Fibroblast of skin of left quadriceps (primary cell): ENCODE results near the gene MYPOP.
A peak's percentile ranks its signal among the peaks of the same experiment; 100 is the strongest.
"Not testable (repeated sequence)": the region's sequence is repeated elsewhere in the genome, so short reads cannot be mapped to it uniquely, and the experiment has no call there.

Experiments used
- DNase-seq, 2 experiments: peaks; one replicate each; pipeline ENCODE4 v3.0.0-alpha.2; 2013; ENCODE audit warnings: low read depth in 2 of 2

Gene MYPOP

GRCh38 chr19:45883586-45883880 lies 18.9 kb downstream of the MYPOP start:
- no peak for DNase-seq

GRCh38 chr19:45882652-45883585 lies 19.5 kb downstream of the MYPOP start:
- DNase-seq: peak; percentile 51 to 60

- DNase-seq: no peak
Observed at GRCh38 chr19:45881909-45882528, 20.4 kb downstream of the MYPOP start.

GRCh38 chr19:45881082-45881908 lies 21.1 kb downstream of the MYPOP start:
- DNase-seq: no peak

- no peak for DNase-seq
Observed at GRCh38 chr19:45879971-45880370, 22.4 kb downstream of the MYPOP start.

GRCh38 chr19:45879055-45879454 lies 23.4 kb downstream of the MYPOP start:
- no peak for DNase-seq

GRCh38 chr19:45878043-45878794 lies 24.2 kb downstream of the MYPOP start:
- DNase-seq: no peak

- DNase-seq: no peak
Observed at GRCh38 chr19:45876411-45877197, 25.8 kb downstream of the MYPOP start.

- DNase-seq: no peak
Observed at GRCh38 chr19:45876161-45876410, 26.3 kb downstream of the MYPOP start.

GRCh38 chr19:45874620-45874966 lies 27.8 kb downstream of the MYPOP start:
- DNase-seq: no peak

GRCh38 chr19:45873219-45873772 lies 29.1 kb downstream of the MYPOP start:
- DNase-seq: no peak

- no peak for DNase-seq
Observed at GRCh38 chr19:45872095-45872919, 30.1 kb downstream of the MYPOP start.

- DNase-seq: no peak
Observed at GRCh38 chr19:45870798-45871197, 31.6 kb downstream of the MYPOP start.

GRCh38 chr19:45867241-45867640 lies 35.2 kb downstream of the MYPOP start:
- not testable (repeated sequence) for DNase-seq

GRCh38 chr19:45866400-45867176 lies 35.8 kb downstream of the MYPOP start:
- no peak for DNase-seq

GRCh38 chr19:45865269-45865948 lies 37.0 kb downstream of the MYPOP start:
- DNase-seq: no peak

- DNase-seq: no peak
Observed at GRCh38 chr19:45864629-45865082, 37.8 kb downstream of the MYPOP start.

- DNase-seq: no peak
Observed at GRCh38 chr19:45863840-45864628, 38.4 kb downstream of the MYPOP start, which contains the start of gene FOXA3. FOXA3 (plus strand) TSS chr19:45864326; CDS start chr19:45864457, 131 bp downstream.
